GM12873 (cell line): ENCODE measurements around the gene UGT3A2.

ENCODE experiments used
- CTCF ChIP-seq: IDR thresholded peaks from 2 replicates; pipeline ENCODE4 v1.5.1; 2012; ENCODE audit warnings: low read depth, mild to moderate bottlenecking, moderate library complexity, low read length, control low read depth; ENCODE audit not compliant: insufficient read depth; ENCODE audit errors: missing control alignments

The UGT3A2 gene

GRCh38 chr5:36017622-36018021 lies 49.1 kb downstream of the UGT3A2 start:
- no peak for TF ChIP-seq CTCF

- no peak for TF ChIP-seq CTCF
These were observed 49.7 kb downstream of the UGT3A2 start for GRCh38 chr5:36017004-36017403.

- no peak for TF ChIP-seq CTCF
These were observed 53.5 kb downstream of the UGT3A2 start for GRCh38 chr5:36013182-36013581.

GRCh38 chr5:36009698-36010097 lies 57.0 kb downstream of the UGT3A2 start:
- no peak for TF ChIP-seq CTCF

- TF ChIP-seq CTCF = no peak
These were observed 59.3 kb downstream of the UGT3A2 start for GRCh38 chr5:36007366-36007765.

GRCh38 chr5:36006163-36006562 lies 60.5 kb downstream of the UGT3A2 start:
- TF ChIP-seq CTCF = no peak

GRCh38 chr5:36001032-36001431 lies 65.7 kb downstream of the UGT3A2 start:
- no peak for TF ChIP-seq CTCF
